ENCODE measurements around the gene KCNT2. TPM values are rescaled to one million over a fixed set of nuclear protein-coding genes. Genes with fewer than 3 reads are reported as not detected.

The KCNT2 gene
- total and polyA plus RNA-seq, 2 donors (not counting 3 experiments of a cell fraction or from before 2014, with no cell fraction given) = 0.46 to 1.6 TPM

DNA sequence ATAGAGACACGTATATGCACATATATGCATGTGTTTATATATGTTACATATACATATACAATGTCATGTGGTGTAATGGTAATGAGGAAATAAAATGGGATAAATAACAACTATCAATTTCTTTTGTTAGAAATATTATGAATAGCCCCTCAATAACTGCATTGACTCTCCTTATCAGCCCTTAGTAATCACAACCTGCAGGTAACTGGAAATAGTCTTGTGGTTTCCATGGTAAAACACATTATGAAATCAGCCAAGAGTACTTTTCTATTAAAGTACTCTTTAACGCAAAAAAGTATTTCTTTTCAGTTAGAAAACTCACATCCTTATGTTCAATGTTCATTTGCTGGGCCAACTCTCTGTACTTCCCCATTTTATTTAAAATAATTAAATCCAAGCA lies 105.8 kb downstream of the KCNT2 start:
- no peaks in the 10 kb centered on the region for H3K27me3 ChIP-seq (ENCODE audit: control insufficient read depth in 2 of 2, insufficient read depth in 2 of 2, low read length in 2 of 2)
- intact Hi-C loops (cut with micrococcal nuclease) = no loop called here
- H3K9me1 ChIP-seq (replicated peaks; ENCODE audit: control insufficient read depth, extremely low read depth, insufficient read depth, low read length) = no peaks in the 10 kb centered on the region
- H3K9me3 ChIP-seq (replicated peaks; ENCODE audit: control insufficient read depth, insufficient read depth, low read length) = no peaks in the 10 kb centered on the region
- H3K9ac ChIP-seq (replicated peaks; ENCODE audit: extremely low read depth, insufficient read depth, low read length) = no peak overlapping the region
- dilution Hi-C loops (cut with MboI; ENCODE audit: extremely low pct_ligation_motif_present, low sequenced_read_pairs) = no loop called here
- POLR2A ChIA-PET = no interaction called here
- no peaks in the 10 kb centered on the region for H4K20me1 ChIP-seq (replicated peaks; ENCODE audit: control insufficient read depth, extremely low read depth, insufficient read depth, low read length)
- H2AFZ ChIP-seq (ENCODE audit: low read depth, low read length) = no peak overlapping the region
- no peak for FAIRE-seq
- no peaks in the 10 kb centered on the region for H3K36me3 ChIP-seq (ENCODE audit: control insufficient read depth in 2 of 2, extremely low read depth in 1 of 2, insufficient read depth in 2 of 2, low read length in 2 of 2)
- no TSS peak for BruUV-seq (replicated peaks)
- H3K4me3 ChIP-seq (replicated peaks in 1 of 3; ENCODE audit: insufficient read depth in 1 of 3, low read depth in 1 of 3, low read length in 3 of 3) = no peak overlapping the region
- no peaks in the 10 kb centered on the region for H3K79me2 ChIP-seq (ENCODE audit: control insufficient read depth, insufficient read depth, low read length)
- TF ChIP-seq FOS (IDR thresholded peaks at IDR 0.05; ENCODE audit: borderline replicate concordance, insufficient read depth, low read length) = no peak
- TF ChIP-seq, protein P1, sequence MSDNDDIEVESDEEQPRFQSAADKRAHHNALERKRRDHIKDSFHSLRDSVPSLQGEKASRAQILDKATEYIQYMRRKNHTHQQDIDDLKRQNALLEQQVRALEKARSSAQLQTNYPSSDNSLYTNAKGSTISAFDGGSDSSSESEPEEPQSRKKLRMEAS (IDR thresholded peaks at IDR 0.05; ENCODE audit: insufficient read depth, insufficient read length) = no peak
- no peak for TF ChIP-seq POLR2A (IDR thresholded peaks at IDR 0.05; ENCODE audit: low read depth, low read length)
- TF ChIP-seq, protein P2, sequence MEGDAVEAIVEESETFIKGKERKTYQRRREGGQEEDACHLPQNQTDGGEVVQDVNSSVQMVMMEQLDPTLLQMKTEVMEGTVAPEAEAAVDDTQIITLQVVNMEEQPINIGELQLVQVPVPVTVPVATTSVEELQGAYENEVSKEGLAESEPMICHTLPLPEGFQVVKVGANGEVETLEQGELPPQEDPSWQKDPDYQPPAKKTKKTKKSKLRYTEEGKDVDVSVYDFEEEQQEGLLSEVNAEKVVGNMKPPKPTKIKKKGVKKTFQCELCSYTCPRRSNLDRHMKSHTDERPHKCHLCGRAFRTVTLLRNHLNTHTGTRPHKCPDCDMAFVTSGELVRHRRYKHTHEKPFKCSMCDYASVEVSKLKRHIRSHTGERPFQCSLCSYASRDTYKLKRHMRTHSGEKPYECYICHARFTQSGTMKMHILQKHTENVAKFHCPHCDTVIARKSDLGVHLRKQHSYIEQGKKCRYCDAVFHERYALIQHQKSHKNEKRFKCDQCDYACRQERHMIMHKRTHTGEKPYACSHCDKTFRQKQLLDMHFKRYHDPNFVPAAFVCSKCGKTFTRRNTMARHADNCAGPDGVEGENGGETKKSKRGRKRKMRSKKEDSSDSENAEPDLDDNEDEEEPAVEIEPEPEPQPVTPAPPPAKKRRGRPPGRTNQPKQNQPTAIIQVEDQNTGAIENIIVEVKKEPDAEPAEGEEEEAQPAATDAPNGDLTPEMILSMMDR (IDR thresholded peaks at IDR 0.05; ENCODE audit: extremely low read depth in 1 of 2, insufficient read depth in 1 of 2, low read depth in 1 of 2, low read length in 2 of 2) = no peak
- no peak for TF ChIP-seq JUN (IDR thresholded peaks at IDR 0.05; ENCODE audit: borderline replicate concordance, insufficient read depth, insufficient read length, low read depth)
- TF ChIP-seq MYC (IDR thresholded peaks at IDR 0.05; ENCODE audit: low read depth, low read length) = no peak
- TF ChIP-seq GATA2 (IDR thresholded peaks at IDR 0.05; ENCODE audit: insufficient read depth, insufficient read length, low read depth, low read length) = no peak
- TF ChIP-seq EZH2 (IDR thresholded peaks at IDR 0.05; ENCODE audit: borderline replicate concordance, low read depth, low read length, severe bottlenecking) = no peak
- TF ChIP-seq POLR2AphosphoS5 (IDR thresholded peaks at IDR 0.05; ENCODE audit: insufficient read depth, low read depth, low read length) = no peak
- DNase-seq (ENCODE audit: low read depth, low spot score) = no peak
- no peak overlapping the region for H3K4me2 ChIP-seq (ENCODE audit: insufficient read depth, low read length)
- no peaks in the 10 kb centered on the region for H3K4me1 ChIP-seq (ENCODE audit: control insufficient read depth, extremely low read depth, insufficient read depth, low read length)
- no peak overlapping the region for H3K27ac ChIP-seq (ENCODE audit: insufficient read depth, low read depth, low read length)
- CTCF ChIA-PET = no interaction called here
